Adrenal gland (tissue), 5 donors: ENCODE measurements around the gene CACNA1D.

ENCODE experiments used
- POLR2A ChIP-seq, 2 donors: fragments of 450-650 bp; IDR thresholded peaks; one replicate each; pipeline ENCODE4 v1.6.1; 2017; ENCODE audit warnings: antibody characterized with exemption in 2 of 2, mild to moderate bottlenecking in 2 of 2, moderate library complexity in 1 of 2
- TF ChIP-seq, protein P1 (sequence below), 6 experiments: fragments of 450-650 bp in 4 of 6; fragments of 200-600 bp in 2 of 6; sonication (generic) in 1 of 6; IDR thresholded peaks; 1 replicate in 5 of 6; 2 replicates in 1 of 6; pipeline versions ENCODE4 v1.5.1 to v1.8.0; 2016 to 2021; ENCODE audit warnings: antibody characterized with exemption in 6 of 6, mild to moderate bottlenecking in 2 of 6, moderate library complexity in 1 of 6
- donor health status: DM: no; HTN: no; CAD: no.

DNA sequence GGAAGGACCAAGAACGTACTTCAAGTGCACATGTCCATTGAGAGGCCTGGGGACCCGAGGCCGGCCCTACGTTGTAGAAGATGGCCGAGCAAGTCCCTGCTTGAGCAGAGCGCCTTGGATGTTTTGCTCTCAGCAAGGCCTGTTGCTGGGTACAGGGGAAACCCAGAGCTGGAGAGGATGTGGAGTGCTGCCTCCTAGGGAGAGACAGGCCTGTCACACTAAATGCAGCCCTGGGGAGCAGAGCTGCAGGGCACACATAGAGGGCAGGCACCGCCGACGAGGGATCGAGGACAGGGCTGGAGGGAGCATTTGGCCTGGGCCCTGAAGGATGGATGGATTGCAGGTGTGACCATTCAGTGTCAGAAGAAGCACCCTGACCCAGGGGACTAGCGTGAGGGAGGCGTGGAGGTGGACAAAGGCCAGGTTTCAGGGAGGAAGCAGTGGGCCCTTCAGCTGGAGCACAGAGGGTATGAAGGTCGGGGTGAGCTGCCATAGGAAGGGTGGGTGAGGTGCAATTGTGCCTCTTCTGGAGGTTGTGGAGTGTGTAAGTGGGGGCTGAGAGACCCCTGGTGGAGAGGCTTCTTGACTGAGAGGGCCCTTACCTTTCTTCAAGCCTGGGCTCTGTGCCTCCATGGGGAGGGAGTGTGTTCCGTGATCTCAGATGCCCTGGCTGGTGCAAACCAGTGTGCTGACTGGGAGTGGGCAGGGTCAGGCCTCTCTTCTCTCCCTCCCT is 209.4 kb downstream of the CACNA1D start:
- TF ChIP-seq, protein P1, sequence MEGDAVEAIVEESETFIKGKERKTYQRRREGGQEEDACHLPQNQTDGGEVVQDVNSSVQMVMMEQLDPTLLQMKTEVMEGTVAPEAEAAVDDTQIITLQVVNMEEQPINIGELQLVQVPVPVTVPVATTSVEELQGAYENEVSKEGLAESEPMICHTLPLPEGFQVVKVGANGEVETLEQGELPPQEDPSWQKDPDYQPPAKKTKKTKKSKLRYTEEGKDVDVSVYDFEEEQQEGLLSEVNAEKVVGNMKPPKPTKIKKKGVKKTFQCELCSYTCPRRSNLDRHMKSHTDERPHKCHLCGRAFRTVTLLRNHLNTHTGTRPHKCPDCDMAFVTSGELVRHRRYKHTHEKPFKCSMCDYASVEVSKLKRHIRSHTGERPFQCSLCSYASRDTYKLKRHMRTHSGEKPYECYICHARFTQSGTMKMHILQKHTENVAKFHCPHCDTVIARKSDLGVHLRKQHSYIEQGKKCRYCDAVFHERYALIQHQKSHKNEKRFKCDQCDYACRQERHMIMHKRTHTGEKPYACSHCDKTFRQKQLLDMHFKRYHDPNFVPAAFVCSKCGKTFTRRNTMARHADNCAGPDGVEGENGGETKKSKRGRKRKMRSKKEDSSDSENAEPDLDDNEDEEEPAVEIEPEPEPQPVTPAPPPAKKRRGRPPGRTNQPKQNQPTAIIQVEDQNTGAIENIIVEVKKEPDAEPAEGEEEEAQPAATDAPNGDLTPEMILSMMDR (IDR thresholded peaks at IDR 0.05), result no peak
- no peak for TF ChIP-seq POLR2A (IDR thresholded peaks at IDR 0.05)
